HepG2 (cell line): ENCODE measurements around the gene RHOBTB1. TPM values are rescaled to one million over a fixed set of nuclear protein-coding genes. Genes with fewer than 3 reads are reported as not detected.

Experiments used
- ATAC-seq: fragments of 200-7000 bp; cut with Tn5 transposase; 3 replicates; pipeline ENCODE4 v1.9.1; 2020; ENCODE audit warnings: mild to moderate bottlenecking, moderate library complexity
- BruUV-seq: library from RNA; stranded (reverse); fragments of 400-500 nt; replicated peaks from 2 replicates; lab custom pipeline; 2021; lab: Mats Ljungman, UMichigan
- CTCF ChIA-PET: fragments of 300-600 bp; formaldehyde crosslinking; extraction: SDS; loops from one replicate; lab custom pipeline; 2021; ENCODE audit warnings: low total read pairs, inconsistent platforms, low intra/inter-chr PET ratio; lab: Yijun Ruan, JAX
- POLR2A ChIA-PET: fragments of 350-600 bp; sonication (Branson Sonifier 250); formaldehyde crosslinking; loops from one replicate; lab custom pipeline; 2020; ENCODE audit warnings: antibody characterized with exemption, inconsistent platforms; lab: Yijun Ruan, JAX
- DNase-seq: peaks from one replicate; pipeline ENCODE4 v3.0.0-alpha.2; 2015; ENCODE audit warnings: low spot score
- FAIRE-seq: peaks from 3 replicates; lab custom pipeline; 2011; peaks lifted over from hg19 to GRCh38; lab: Jason Lieb, UNC
- H2AFZ ChIP-seq: one replicate; pipeline ENCODE4 v1.6.1; 2011; ENCODE audit warnings: low read length, inconsistent platforms
- H3K27ac ChIP-seq: fragments of 300-600 bp; 3 replicates; pipeline ENCODE4 v1.8.0; 2011; ENCODE audit warnings: mixed run types, mild to moderate bottlenecking, mixed read lengths, low read length, inconsistent platforms; ENCODE audit not compliant: insufficient read depth; ENCODE audit errors: extremely low read length
- H3K27me3 ChIP-seq, 2 experiments: fragments of 200-600 bp in 1 of 2; 2 replicates in 1 of 2; 3 replicates in 1 of 2; pipeline versions ENCODE4 v1.6.0 to v1.8.0; 2011; ENCODE audit warnings: low read length in 2 of 2, mild to moderate bottlenecking in 2 of 2, moderate library complexity in 2 of 2, inconsistent platforms in 1 of 2; ENCODE audit not compliant: insufficient read depth in 2 of 2, control insufficient read depth in 1 of 2
- H3K36me3 ChIP-seq, 2 experiments: fragments of 200-600 bp in 1 of 2; replicated peaks in 1 of 2; 2 replicates in 1 of 2; 3 replicates in 1 of 2; pipeline versions ENCODE4 v1.5.1 to v1.8.0; 2011; ENCODE audit warnings: low read length in 2 of 2, inconsistent platforms in 1 of 2; ENCODE audit not compliant: insufficient read depth in 2 of 2, control insufficient read depth in 1 of 2
- H3K4me1 ChIP-seq: 2 replicates; pipeline ENCODE4 v1.5.1; 2012; ENCODE audit warnings: low read length, inconsistent platforms; ENCODE audit not compliant: insufficient read depth
- H3K4me2 ChIP-seq: 2 replicates; pipeline ENCODE4 v1.6.0; 2011; ENCODE audit warnings: low read depth, low read length, inconsistent platforms
- H3K4me3 ChIP-seq, 3 experiments: fragments of 200-600 bp in 1 of 3; sonication (generic), shearing (Covaris generic) in 1 of 3; replicated peaks in 1 of 3; 2 replicates each; pipeline ENCODE4 v1.5.1; 2011 to 2016; ENCODE audit warnings: low read length in 3 of 3, inconsistent platforms in 2 of 3, low read depth in 2 of 3, mild to moderate bottlenecking in 2 of 3, control low read depth in 1 of 3, mixed read lengths in 1 of 3; ENCODE audit not compliant: insufficient read depth in 1 of 3
- H3K79me2 ChIP-seq: one replicate; pipeline ENCODE4 v1.6.1; 2011; ENCODE audit warnings: low read length, inconsistent platforms; ENCODE audit not compliant: insufficient read depth
- H3K9ac ChIP-seq: 2 replicates; pipeline ENCODE4 v1.6.0; 2011; ENCODE audit warnings: mild to moderate bottlenecking, low read depth, low read length, inconsistent platforms; ENCODE audit not compliant: insufficient read depth
- H3K9me3 ChIP-seq: 2 replicates; pipeline ENCODE4 v1.5.1; 2012; ENCODE audit warnings: mild to moderate bottlenecking, low read length
- H4K20me1 ChIP-seq: 2 replicates; pipeline ENCODE4 v1.6.0; 2011; ENCODE audit warnings: inconsistent platforms, mild to moderate bottlenecking, low read length, moderate library complexity; ENCODE audit not compliant: insufficient read depth
- FOXA3 ChIP-seq: IDR thresholded peaks from 2 replicates; pipeline ENCODE4 v1.6.1; 2016; ENCODE audit warnings: missing genetic modification reagents, missing compliant biosample characterization
- MIER3 ChIP-seq: IDR thresholded peaks from 2 replicates; pipeline ENCODE4 v1.6.1; 2016; ENCODE audit warnings: missing compliant biosample characterization, borderline replicate concordance
- NRL ChIP-seq: sonication (generic); formaldehyde crosslinking; IDR thresholded peaks from 2 replicates; pipeline ENCODE4 v1.5.0; 2020; ENCODE audit warnings: missing genetic modification reagents, mild to moderate bottlenecking, moderate library complexity, borderline replicate concordance
- RFX3 ChIP-seq: IDR thresholded peaks from 2 replicates; pipeline ENCODE4 v1.6.1; 2016; ENCODE audit warnings: missing biosample characterization, missing genetic modification reagents
- SIN3A ChIP-seq: IDR thresholded peaks from 2 replicates; pipeline ENCODE4 v1.6.1; 2011; ENCODE audit warnings: low read depth, mild to moderate bottlenecking, control low read depth, low read length, borderline replicate concordance
- TSC22D2 ChIP-seq: sonication (generic); formaldehyde crosslinking; IDR thresholded peaks from 2 replicates; pipeline ENCODE4 v1.5.1; 2020; ENCODE audit warnings: missing genetic modification reagents, mild to moderate bottlenecking, borderline replicate concordance
- ZNF142 ChIP-seq: sonication (generic); formaldehyde crosslinking; IDR thresholded peaks from 2 replicates; pipeline ENCODE4 v1.4.0; 2020; ENCODE audit warnings: missing genetic modification reagents
- ZNF552 ChIP-seq: sonication (generic); formaldehyde crosslinking; IDR thresholded peaks from 2 replicates; pipeline ENCODE4 v1.9.0; 2022; ENCODE audit warnings: missing genetic modification reagents, mild to moderate bottlenecking, borderline replicate concordance
- ZNF574 ChIP-seq: sonication (generic); formaldehyde crosslinking; IDR thresholded peaks from 2 replicates; pipeline ENCODE4 v1.4.0; 2020; ENCODE audit warnings: missing genetic modification reagents
- in situ Hi-C: cut with HindIII; loops from 2 replicates; pipeline ENCODE4 v1.10.0; 2017; ENCODE audit warnings: low pct_unique_long_range_greater_than_20kb; ENCODE audit not compliant: extremely low pct_ligation_motif_present
- intact Hi-C: fragments of 100-400 bp; cut with micrococcal nuclease; formaldehyde crosslinking; loops from one replicate; pipeline ENCODE4 v1.10.0; 2022; ENCODE audit not compliant: unreplicated experiment
- polyA plus RNA-seq, 8 experiments: library from polyadenylated mRNA; depleted of rRNA in 3 of 8; stranded (reverse) in 7 of 8; unstranded in 1 of 8; fragments of >200 nt; fragmentation: Illumina TruSeq in 4 of 8; extraction: Trizol in 4 of 8; gene quantifications; 2 replicates each; pipeline versions ENCODE4 v1.2.1 to v1.2.3, GENCODE V29; 2011 to 2016; ENCODE audit warnings: low read depth in 4 of 8, missing spikeins in 1 of 8, mixed read lengths in 1 of 8; ENCODE audit not compliant: insufficient read depth in 1 of 8
- total RNA-seq, 5 experiments: library from RNA; depleted of rRNA; stranded (reverse); fragments of >200 nt; fragmentation: Illumina TruSeq; extraction: Trizol; gene quantifications; 2 replicates each; pipeline ENCODE4 v1.2.3, GENCODE V29; 2016; ENCODE audit warnings: low read depth in 1 of 5
- TF ChIP-seq, protein P1 (sequence below): sonication (generic); formaldehyde crosslinking; IDR thresholded peaks from 2 replicates; pipeline ENCODE4 v1.4.0; 2020; ENCODE audit warnings: missing genetic modification reagents, borderline replicate concordance
- TF ChIP-seq, protein P2 (sequence below): sonication (generic); formaldehyde crosslinking; IDR thresholded peaks from 2 replicates; pipeline ENCODE4 v1.5.0; 2020; ENCODE audit warnings: mild to moderate bottlenecking, missing genetic modification reagents, borderline replicate concordance

RHOBTB1 gene
- total and polyA plus RNA-seq, 2 of the 13 experiments (the other 11 are each of a cell fraction or from before 2014, with no cell fraction given), result 18.8 to 59.5 TPM

DNA sequence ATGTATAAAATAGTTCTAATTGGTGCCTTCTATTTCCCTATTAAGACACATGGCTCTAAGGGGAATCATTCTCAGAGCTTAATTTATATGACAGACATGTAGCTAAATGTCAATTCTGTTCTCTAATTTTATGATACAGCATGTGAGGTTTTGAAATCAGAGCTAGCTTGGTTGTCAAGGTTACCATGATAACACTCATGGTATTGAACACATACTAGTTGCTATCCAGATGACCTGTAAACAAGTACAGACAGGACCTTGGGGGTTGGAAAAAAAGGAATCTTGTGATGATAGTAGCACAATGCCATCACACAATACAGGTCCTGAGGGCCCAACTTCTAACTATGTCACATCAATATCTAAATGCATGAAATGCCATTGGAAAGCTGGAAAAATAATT, 49.2 kb downstream of the RHOBTB1 start:
- no peaks in the 10 kb centered on the region for H3K27me3 ChIP-seq
- peak; percentile 59 for DNase-seq
- in situ Hi-C loops, result no loop called here
- no peaks in the 10 kb centered on the region for H3K9me3 ChIP-seq
- ChIA-PET CTCF (no interaction called here), POLR2A (no interaction called here)
- H3K9ac ChIP-seq, result no peak overlapping the region
- no peak overlapping the region for H3K4me3 ChIP-seq
- no peak overlapping the region for H2AFZ ChIP-seq
- peaks cover 32% of the 10 kb centered on the region for H3K4me1 ChIP-seq
- no peak overlapping the region for H3K4me2 ChIP-seq
- no peaks in the 10 kb centered on the region; the same call in 1 of the 2 replicates for H4K20me1 ChIP-seq
- H3K36me3 ChIP-seq, result peaks cover 1 to 4% of the 10 kb centered on the region in 2 experiments; a peak in 3 of 5 replicates
- H3K79me2 ChIP-seq, result no peaks in the 10 kb centered on the region
- intact Hi-C loops, result no loop called here
- FAIRE-seq, result no peak
- BruUV-seq, result no TSS peak
- ATAC-seq, result peak; percentile 70
- no peak overlapping the region for H3K27ac ChIP-seq
- TF ChIP-seq, protein P1, sequence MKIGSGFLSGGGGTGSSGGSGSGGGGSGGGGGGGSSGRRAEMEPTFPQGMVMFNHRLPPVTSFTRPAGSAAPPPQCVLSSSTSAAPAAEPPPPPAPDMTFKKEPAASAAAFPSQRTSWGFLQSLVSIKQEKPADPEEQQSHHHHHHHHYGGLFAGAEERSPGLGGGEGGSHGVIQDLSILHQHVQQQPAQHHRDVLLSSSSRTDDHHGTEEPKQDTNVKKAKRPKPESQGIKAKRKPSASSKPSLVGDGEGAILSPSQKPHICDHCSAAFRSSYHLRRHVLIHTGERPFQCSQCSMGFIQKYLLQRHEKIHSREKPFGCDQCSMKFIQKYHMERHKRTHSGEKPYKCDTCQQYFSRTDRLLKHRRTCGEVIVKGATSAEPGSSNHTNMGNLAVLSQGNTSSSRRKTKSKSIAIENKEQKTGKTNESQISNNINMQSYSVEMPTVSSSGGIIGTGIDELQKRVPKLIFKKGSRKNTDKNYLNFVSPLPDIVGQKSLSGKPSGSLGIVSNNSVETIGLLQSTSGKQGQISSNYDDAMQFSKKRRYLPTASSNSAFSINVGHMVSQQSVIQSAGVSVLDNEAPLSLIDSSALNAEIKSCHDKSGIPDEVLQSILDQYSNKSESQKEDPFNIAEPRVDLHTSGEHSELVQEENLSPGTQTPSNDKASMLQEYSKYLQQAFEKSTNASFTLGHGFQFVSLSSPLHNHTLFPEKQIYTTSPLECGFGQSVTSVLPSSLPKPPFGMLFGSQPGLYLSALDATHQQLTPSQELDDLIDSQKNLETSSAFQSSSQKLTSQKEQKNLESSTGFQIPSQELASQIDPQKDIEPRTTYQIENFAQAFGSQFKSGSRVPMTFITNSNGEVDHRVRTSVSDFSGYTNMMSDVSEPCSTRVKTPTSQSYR (CRISPR knock-in tag), result no peak
- TF ChIP-seq ZNF574 (CRISPR knock-in tag) (no peak), FOXA3 (peak; percentile 35; the same call in 1 of the 2 replicates), MIER3 (CRISPR knock-in tag) (no peak), ZNF142 (CRISPR knock-in tag) (no peak), ZNF552 (no peak), RFX3 (CRISPR knock-in tag) (peak; percentile 69), SIN3A (no peak), NRL (CRISPR knock-in tag) (no peak), TSC22D2 (CRISPR knock-in tag) (no peak)
- TF ChIP-seq, protein P2, sequence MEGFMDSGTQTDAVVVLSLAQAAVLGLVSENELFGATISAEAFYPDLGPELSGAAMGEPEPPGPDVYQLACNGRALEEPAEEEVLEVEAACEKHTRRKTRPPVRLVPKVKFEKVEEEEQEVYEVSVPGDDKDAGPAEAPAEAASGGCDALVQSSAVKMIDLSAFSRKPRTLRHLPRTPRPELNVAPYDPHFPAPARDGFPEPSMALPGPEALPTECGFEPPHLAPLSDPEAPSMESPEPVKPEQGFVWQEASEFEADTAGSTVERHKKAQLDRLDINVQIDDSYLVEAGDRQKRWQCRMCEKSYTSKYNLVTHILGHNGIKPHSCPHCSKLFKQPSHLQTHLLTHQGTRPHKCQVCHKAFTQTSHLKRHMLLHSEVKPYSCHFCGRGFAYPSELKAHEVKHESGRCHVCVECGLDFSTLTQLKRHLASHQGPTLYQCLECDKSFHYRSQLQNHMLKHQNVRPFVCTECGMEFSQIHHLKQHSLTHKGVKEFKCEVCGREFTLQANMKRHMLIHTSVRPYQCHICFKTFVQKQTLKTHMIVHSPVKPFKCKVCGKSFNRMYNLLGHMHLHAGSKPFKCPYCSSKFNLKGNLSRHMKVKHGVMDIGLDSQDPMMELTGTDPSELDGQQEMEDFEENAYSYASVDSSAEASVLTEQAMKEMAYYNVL, result no peak
